Measurements from ENCODE around the gene PTMS. TPM values are rescaled to one million over a fixed set of nuclear protein-coding genes. Genes with fewer than 3 reads are reported as not detected.

PTMS gene
- total and polyA plus RNA-seq, 2 donors (not counting 3 experiments of a cell fraction or from before 2014, with no cell fraction given) = 555 to 661 TPM

GRCh38 chr12:6784296-6784695, 18.1 kb downstream of the PTMS start:
- no peaks in the 10 kb centered on the region for H3K36me3 ChIP-seq (ENCODE audit: control insufficient read depth in 2 of 2, extremely low read depth in 1 of 2, insufficient read depth in 2 of 2, low read length in 2 of 2)
- no peak overlapping the region for H3K27ac ChIP-seq (ENCODE audit: insufficient read depth, low read depth, low read length)
- no TSS peak for BruUV-seq (replicated peaks)
- H4K20me1 ChIP-seq (replicated peaks; ENCODE audit: control insufficient read depth, extremely low read depth, insufficient read depth, low read length) = no peaks in the 10 kb centered on the region
- no peak overlapping the region for H3K9ac ChIP-seq (replicated peaks; ENCODE audit: extremely low read depth, insufficient read depth, low read length)
- intact Hi-C loops (cut with micrococcal nuclease) = no loop called here
- H3K4me1 ChIP-seq (ENCODE audit: control insufficient read depth, extremely low read depth, insufficient read depth, low read length) = no peaks in the 10 kb centered on the region
- peaks cover 0 to 2% of the 10 kb centered on the region in 2 experiments for H3K27me3 ChIP-seq (ENCODE audit: control insufficient read depth in 2 of 2, insufficient read depth in 2 of 2, low read length in 2 of 2)
- no peaks in the 10 kb centered on the region for H3K9me3 ChIP-seq (replicated peaks; ENCODE audit: control insufficient read depth, insufficient read depth, low read length)
- DNase-seq (ENCODE audit: low read depth, low spot score) = no peak
- H3K4me2 ChIP-seq (ENCODE audit: insufficient read depth, low read length) = no peak overlapping the region
- H3K9me1 ChIP-seq (replicated peaks; ENCODE audit: control insufficient read depth, extremely low read depth, insufficient read depth, low read length) = no peaks in the 10 kb centered on the region
- CTCF ChIA-PET = interaction anchor here (1.5 to 9.5 kb wide), 2 partner anchors 17 to 30 kb away, joined by 7 to 107 read pairs; partner anchors contain the start of gene MLF2
- POLR2A ChIA-PET = no interaction called here
- no peaks in the 10 kb centered on the region for H3K79me2 ChIP-seq (ENCODE audit: control insufficient read depth, insufficient read depth, low read length)
- no peak for FAIRE-seq
- TF ChIP-seq GATA2 (IDR thresholded peaks at IDR 0.05; ENCODE audit: insufficient read depth, insufficient read length, low read depth, low read length) = no peak
- no peak overlapping the region for H3K4me3 ChIP-seq (replicated peaks in 1 of 3; ENCODE audit: insufficient read depth in 1 of 3, low read depth in 1 of 3, low read length in 3 of 3)
- dilution Hi-C loops (cut with MboI; ENCODE audit: extremely low pct_ligation_motif_present, low sequenced_read_pairs) = no loop called here
- no peak overlapping the region for H2AFZ ChIP-seq (ENCODE audit: low read depth, low read length)

GRCh38 chr12:6784761-6785160, 18.6 kb downstream of the PTMS start:
- DNase-seq (ENCODE audit: low read depth, low spot score) = no peak
- H2AFZ ChIP-seq (ENCODE audit: low read depth, low read length) = no peak overlapping the region
- BruUV-seq (replicated peaks) = no TSS peak
- H3K9ac ChIP-seq (replicated peaks; ENCODE audit: extremely low read depth, insufficient read depth, low read length) = no peak overlapping the region
- dilution Hi-C loops (cut with MboI; ENCODE audit: extremely low pct_ligation_motif_present, low sequenced_read_pairs) = no loop called here
- H3K4me1 ChIP-seq (ENCODE audit: control insufficient read depth, extremely low read depth, insufficient read depth, low read length) = no peaks in the 10 kb centered on the region
- H3K4me3 ChIP-seq (replicated peaks in 1 of 3; ENCODE audit: insufficient read depth in 1 of 3, low read depth in 1 of 3, low read length in 3 of 3) = no peak overlapping the region
- H3K27ac ChIP-seq (ENCODE audit: insufficient read depth, low read depth, low read length) = no peak overlapping the region
- FAIRE-seq = no peak
- H3K9me1 ChIP-seq (replicated peaks; ENCODE audit: control insufficient read depth, extremely low read depth, insufficient read depth, low read length) = no peaks in the 10 kb centered on the region
- TF ChIP-seq EZH2 (IDR thresholded peaks at IDR 0.05; ENCODE audit: borderline replicate concordance, low read depth, low read length, severe bottlenecking) = no peak
- TF ChIP-seq JUN (IDR thresholded peaks at IDR 0.05; ENCODE audit: borderline replicate concordance, insufficient read depth, insufficient read length, low read depth) = no peak
- no peaks in the 10 kb centered on the region for H3K36me3 ChIP-seq (ENCODE audit: control insufficient read depth in 2 of 2, extremely low read depth in 1 of 2, insufficient read depth in 2 of 2, low read length in 2 of 2)
- no peaks in the 10 kb centered on the region for H4K20me1 ChIP-seq (replicated peaks; ENCODE audit: control insufficient read depth, extremely low read depth, insufficient read depth, low read length)
- H3K9me3 ChIP-seq (replicated peaks; ENCODE audit: control insufficient read depth, insufficient read depth, low read length) = no peaks in the 10 kb centered on the region
- CTCF ChIA-PET = interaction anchor here (1.5 to 9.5 kb wide), 2 partner anchors 18 to 31 kb away, joined by 7 to 107 read pairs; partner anchors contain the start of gene MLF2
- peaks cover 0 to 2% of the 10 kb centered on the region in 2 experiments for H3K27me3 ChIP-seq (ENCODE audit: control insufficient read depth in 2 of 2, insufficient read depth in 2 of 2, low read length in 2 of 2)
- H3K4me2 ChIP-seq (ENCODE audit: insufficient read depth, low read length) = no peak overlapping the region
- intact Hi-C loops (cut with micrococcal nuclease) = no loop called here
- POLR2A ChIA-PET = no interaction called here
- H3K79me2 ChIP-seq (ENCODE audit: control insufficient read depth, insufficient read depth, low read length) = no peaks in the 10 kb centered on the region
